Hindlimb muscle (tissue), 1 donor: ENCODE results near the gene AHR. TPM values are rescaled to one million over a fixed set of nuclear protein-coding genes. Genes with fewer than 3 reads are reported as not detected.
A peak's percentile ranks its signal among the peaks of the same experiment; 100 is the strongest.
"Not testable (repeated sequence)": the region's sequence is repeated elsewhere in the genome, so short reads cannot be mapped to it uniquely, and the experiment has no call there.

Source experiments
- DNase-seq: peaks from one replicate; pipeline ENCODE4 v3.0.0-alpha.2; 2013
- polyA plus RNA-seq: library from polyadenylated mRNA; unstranded; fragments of 120-200 nt; gene quantifications from one replicate; pipeline ENCODE4 v1.2.1, GENCODE V29; 2013; ENCODE audit not compliant: insufficient read length

The AHR gene
- polyA plus RNA-seq, 1 donor: 15.8 TPM

- DNase-seq: peak; percentile 15
Observed at GRCh38 chr7:17380736-17381662, 82.5 kb downstream of the AHR start.

- DNase-seq: not testable (repeated sequence)
Observed at GRCh38 chr7:17382408-17383354, 84.2 kb downstream of the AHR start.

GRCh38 chr7:17384400-17384799 is 85.9 kb downstream of the AHR start:
- DNase-seq: no peak

- DNase-seq: no peak
Observed at GRCh38 chr7:17385612-17386011, 87.2 kb downstream of the AHR start.

- no peak for DNase-seq
Observed at GRCh38 chr7:17390392-17390791, 91.9 kb downstream of the AHR start.

GRCh38 chr7:17391366-17391765 is 92.9 kb downstream of the AHR start:
- no peak for DNase-seq

- DNase-seq: peak; percentile 32
Observed at GRCh38 chr7:17392846-17393245, 94.4 kb downstream of the AHR start.

GRCh38 chr7:17394563-17394962 is 96.1 kb downstream of the AHR start:
- not testable (repeated sequence) for DNase-seq
